IPS-20b (cell line): ENCODE data around the gene MCM9.
A peak's percentile ranks its signal among the peaks of the same experiment; 100 is the strongest.

ENCODE experiments used
- H3K27ac ChIP-seq: one replicate; pipeline ENCODE4 v1.5.1; 2013; ENCODE audit warnings: low read length
- H3K27me3 ChIP-seq: 2 replicates; pipeline ENCODE4 v1.6.1; 2013; ENCODE audit warnings: mild to moderate bottlenecking, low read length, inconsistent platforms; ENCODE audit not compliant: insufficient read depth
- H3K36me3 ChIP-seq: 2 replicates; pipeline ENCODE4 v1.6.1; 2013; ENCODE audit warnings: low read depth, mild to moderate bottlenecking, inconsistent platforms, low read length, moderate library complexity; ENCODE audit not compliant: insufficient read depth
- H3K4me1 ChIP-seq: 2 replicates; pipeline ENCODE4 v1.6.1; 2013; ENCODE audit warnings: mild to moderate bottlenecking, control low read depth, inconsistent platforms, low read length, moderate library complexity; ENCODE audit not compliant: insufficient read depth
- H3K4me3 ChIP-seq: 2 replicates; pipeline ENCODE4 v1.5.1; 2013; ENCODE audit warnings: mild to moderate bottlenecking, low read length, inconsistent platforms
- H3K9ac ChIP-seq: 2 replicates; pipeline ENCODE4 v1.6.1; 2013; ENCODE audit warnings: low read depth, mild to moderate bottlenecking, inconsistent platforms, low read length, moderate library complexity
- H3K9me3 ChIP-seq: 2 replicates; pipeline ENCODE4 v1.6.1; 2013; ENCODE audit warnings: mild to moderate bottlenecking, low read depth, low read length, inconsistent platforms; ENCODE audit not compliant: insufficient read depth

Gene MCM9

GRCh38 chr6:118963003-118963402 is 28.0 kb upstream of the MCM9 start:
- no peaks in the 10 kb centered on the region; the same call in 1 of the 2 replicates for H3K4me1 ChIP-seq
- no peaks in the 10 kb centered on the region for H3K36me3 ChIP-seq
- H3K27me3 ChIP-seq: no peaks in the 10 kb centered on the region
- H3K4me3 ChIP-seq: no peak overlapping the region
- H3K27ac ChIP-seq: no peak overlapping the region
- H3K9me3 ChIP-seq: no peaks in the 10 kb centered on the region
- no peak overlapping the region for H3K9ac ChIP-seq

DNA sequence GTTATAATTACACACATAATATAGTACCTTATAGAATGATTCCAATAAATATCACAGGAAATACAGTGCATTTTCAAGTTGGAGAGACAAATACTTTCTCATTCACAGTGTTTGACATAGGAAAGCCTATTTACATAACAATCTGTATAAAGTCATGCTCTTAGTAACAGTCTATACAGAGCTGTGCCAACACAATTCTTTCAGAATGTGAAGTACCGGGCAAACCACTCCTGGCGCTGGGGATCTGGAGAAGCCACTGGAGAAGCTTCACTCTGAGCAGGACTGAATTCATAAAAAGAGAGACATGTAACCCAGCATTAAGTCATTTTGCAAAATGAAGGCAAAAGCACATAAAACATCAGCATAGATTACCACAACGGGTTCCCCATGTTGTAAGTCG is 24.9 kb upstream of the MCM9 start:
- H3K27me3 ChIP-seq: no peaks in the 10 kb centered on the region
- no peaks in the 10 kb centered on the region; the same call in 1 of the 2 replicates for H3K4me1 ChIP-seq
- no peak overlapping the region for H3K27ac ChIP-seq
- H3K9me3 ChIP-seq: no peaks in the 10 kb centered on the region
- no peak overlapping the region for H3K4me3 ChIP-seq
- H3K36me3 ChIP-seq: no peaks in the 10 kb centered on the region
- H3K9ac ChIP-seq: no peak overlapping the region

GRCh38 chr6:118953391-118953790 is 18.4 kb upstream of the MCM9 start:
- no peak overlapping the region for H3K9ac ChIP-seq
- no peak overlapping the region for H3K27ac ChIP-seq
- H3K27me3 ChIP-seq: no peaks in the 10 kb centered on the region
- H3K4me1 ChIP-seq: no peaks in the 10 kb centered on the region
- no peak overlapping the region for H3K4me3 ChIP-seq
- no peaks in the 10 kb centered on the region for H3K36me3 ChIP-seq
- H3K9me3 ChIP-seq: no peaks in the 10 kb centered on the region

DNA sequence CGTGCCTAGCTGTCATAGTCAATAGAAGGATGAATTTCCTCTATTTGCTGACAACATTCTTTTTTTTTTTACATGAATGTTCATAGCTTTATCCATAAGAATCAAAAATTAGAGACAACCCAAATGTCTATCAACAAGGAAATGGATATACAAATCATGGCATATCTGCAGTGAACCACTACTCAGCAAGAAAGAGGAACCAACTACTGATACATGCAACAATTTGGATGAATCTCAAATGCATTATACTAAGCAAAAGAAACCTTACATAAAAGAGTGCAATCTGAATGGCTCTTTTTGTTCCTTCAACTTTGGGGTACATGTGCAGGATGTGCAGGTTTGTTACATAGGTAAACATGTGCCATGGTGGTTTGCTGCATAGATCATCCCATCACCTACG is 17.7 kb upstream of the MCM9 start:
- no peak overlapping the region for H3K27ac ChIP-seq
- no peaks in the 10 kb centered on the region for H3K9me3 ChIP-seq
- H3K4me3 ChIP-seq: no peak overlapping the region
- no peak overlapping the region for H3K9ac ChIP-seq
- no peaks in the 10 kb centered on the region for H3K36me3 ChIP-seq
- H3K4me1 ChIP-seq: no peaks in the 10 kb centered on the region
- H3K27me3 ChIP-seq: no peaks in the 10 kb centered on the region

DNA sequence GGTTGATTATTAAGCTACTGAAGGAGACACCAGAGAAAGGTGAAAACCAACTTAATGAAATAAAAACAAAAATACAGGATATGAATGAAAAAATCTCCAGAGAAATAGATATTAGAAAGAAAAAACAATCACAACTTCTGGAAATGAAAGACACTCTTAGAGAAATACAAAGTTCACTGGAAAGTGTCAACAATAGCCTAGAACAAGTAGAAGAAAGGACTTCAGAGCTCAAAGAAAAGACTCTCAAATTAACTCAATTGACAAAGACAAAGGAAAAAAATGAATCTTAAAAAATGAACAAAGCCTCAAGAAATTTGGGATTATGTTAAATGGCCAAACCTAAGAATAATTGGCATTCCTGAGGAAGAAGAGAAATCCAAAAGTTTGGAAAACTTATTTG is 10.3 kb upstream of the MCM9 start:
- Histone ChIP-seq H3K9ac (no peak overlapping the region), H3K4me3 (no peak overlapping the region), H3K36me3 (no peaks in the 10 kb centered on the region), H3K9me3 (peaks cover 19% of the 10 kb centered on the region), H3K4me1 (no peaks in the 10 kb centered on the region), H3K27me3 (no peaks in the 10 kb centered on the region), H3K27ac (no peak overlapping the region)

GRCh38 chr6:118940770-118941169 is 5.8 kb upstream of the MCM9 start:
- Histone ChIP-seq H3K36me3 (no peaks in the 10 kb centered on the region), H3K4me1 (peaks cover 5% of the 10 kb centered on the region; the same call in 1 of the 2 replicates), H3K27ac (no peak overlapping the region), H3K9me3 (peaks cover 4% of the 10 kb centered on the region), H3K9ac (no peak overlapping the region), H3K4me3 (no peak overlapping the region), H3K27me3 (no peaks in the 10 kb centered on the region)

DNA sequence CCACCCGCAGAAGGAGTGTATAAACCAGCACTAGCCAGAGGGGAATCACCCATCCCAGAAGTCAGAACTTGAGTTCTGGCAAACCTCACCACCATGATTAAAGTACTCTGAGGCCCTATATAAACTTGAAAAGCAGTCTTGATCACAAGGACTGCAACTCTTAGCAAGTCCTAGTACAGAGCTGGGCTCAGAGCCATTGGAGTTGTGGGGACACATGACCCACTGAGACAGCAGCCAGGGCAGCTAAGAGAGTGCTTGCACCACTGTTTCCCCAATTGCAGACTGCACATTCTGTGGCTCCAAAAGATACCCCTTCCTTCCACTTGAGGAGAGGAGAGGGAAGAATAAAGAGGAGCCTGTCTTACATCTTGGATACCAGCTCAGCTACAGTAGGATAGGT is 4.7 kb upstream of the MCM9 start:
- Histone ChIP-seq H3K27me3 (no peaks in the 10 kb centered on the region), H3K27ac (no peak overlapping the region), H3K9ac (no peak overlapping the region), H3K9me3 (no peaks in the 10 kb centered on the region; the same call in none of the 2 replicates), H3K4me1 (peaks cover 8% of the 10 kb centered on the region; the same call in 1 of the 2 replicates), H3K36me3 (no peaks in the 10 kb centered on the region), H3K4me3 (no peak overlapping the region)

DNA sequence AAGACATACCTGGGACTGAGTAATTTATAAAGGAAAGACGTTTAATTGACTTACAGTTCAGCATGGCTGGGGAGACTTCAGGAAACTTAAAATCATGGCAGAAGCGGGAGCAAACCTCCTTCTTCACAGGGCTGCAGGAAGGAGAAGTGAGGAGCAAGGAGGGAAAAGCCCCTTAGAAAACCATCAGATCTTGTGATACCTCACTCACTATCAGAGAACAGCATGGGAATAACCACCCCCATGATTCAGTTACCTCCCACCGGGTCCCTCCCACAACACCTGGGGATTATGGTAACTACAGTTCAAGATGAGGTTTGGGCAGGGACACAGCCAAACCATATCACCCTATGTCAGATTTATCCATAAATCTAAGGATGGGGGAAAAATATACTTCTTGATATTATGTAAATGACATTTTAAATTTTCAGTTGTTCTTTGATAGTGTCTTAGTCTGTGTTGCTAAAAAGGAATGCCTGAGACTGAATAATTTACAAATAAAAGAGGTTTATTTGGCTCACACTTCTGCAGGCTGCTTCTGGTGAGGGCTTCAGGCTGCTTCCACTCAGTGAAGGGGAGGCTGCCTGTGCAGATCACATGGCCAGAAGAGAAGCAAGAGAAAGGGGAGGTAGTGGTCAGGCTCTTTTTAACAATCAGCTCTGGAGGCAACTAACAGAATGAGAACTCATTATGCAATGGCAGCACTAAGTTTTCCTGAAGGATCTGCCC is 1.2 kb upstream of the MCM9 start:
- Histone ChIP-seq H3K4me1 (peaks cover 14% of the 10 kb centered on the region), H3K9ac (no peak overlapping the region), H3K9me3 (no peaks in the 10 kb centered on the region), H3K27ac (no peak overlapping the region), H3K4me3 (peak overlapping the region; percentile 99), H3K27me3 (no peaks in the 10 kb centered on the region), H3K36me3 (peaks cover 17% of the 10 kb centered on the region)

DNA sequence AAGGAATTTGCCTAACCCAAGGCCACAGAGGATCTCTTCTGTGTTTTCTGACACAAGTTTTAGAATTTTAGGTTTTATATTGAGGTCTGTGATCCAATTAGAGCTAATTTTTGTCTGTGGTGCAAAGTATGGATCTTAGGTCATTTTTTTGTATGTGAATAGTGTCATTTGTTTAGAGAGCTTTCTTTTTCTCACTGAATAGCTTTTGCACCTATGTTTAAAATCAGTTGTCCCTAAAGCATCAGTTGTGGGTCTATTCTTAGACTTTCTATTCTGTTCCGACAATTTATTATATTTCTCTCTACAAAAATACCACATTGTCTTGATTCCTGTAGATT is 341 bp upstream of the MCM9 start:
- peak overlapping the region; percentile 99 for H3K4me3 ChIP-seq
- peak overlapping the region; percentile 76; the same call in 1 of the 2 replicates for H3K9ac ChIP-seq
- no peak overlapping the region for H3K27ac ChIP-seq
- H3K36me3 ChIP-seq: peaks cover 26% of the 10 kb centered on the region
- H3K9me3 ChIP-seq: no peaks in the 10 kb centered on the region
- H3K27me3 ChIP-seq: no peaks in the 10 kb centered on the region
- H3K4me1 ChIP-seq: peaks cover 14% of the 10 kb centered on the region

GRCh38 chr6:118933855-118934460 is 1.0 kb downstream of the MCM9 start:
- Histone ChIP-seq H3K4me1 (peaks cover 14% of the 10 kb centered on the region), H3K27ac (no peak overlapping the region), H3K36me3 (peaks cover 32% of the 10 kb centered on the region), H3K27me3 (no peaks in the 10 kb centered on the region), H3K9ac (peak overlapping the region; percentile 31; the same call in 1 of the 2 replicates), H3K9me3 (no peaks in the 10 kb centered on the region), H3K4me3 (peak overlapping the region; percentile 99)

GRCh38 chr6:118932421-118932820 is 2.5 kb downstream of the MCM9 start:
- H3K27me3 ChIP-seq: no peaks in the 10 kb centered on the region
- H3K4me3 ChIP-seq: no peak overlapping the region
- H3K9me3 ChIP-seq: no peaks in the 10 kb centered on the region
- H3K27ac ChIP-seq: no peak overlapping the region
- H3K36me3 ChIP-seq: peaks cover 47% of the 10 kb centered on the region
- H3K4me1 ChIP-seq: peaks cover 14% of the 10 kb centered on the region
- no peak overlapping the region for H3K9ac ChIP-seq

- Histone ChIP-seq H3K4me1 (peaks cover 14% of the 10 kb centered on the region), H3K36me3 (peaks cover 52% of the 10 kb centered on the region), H3K9me3 (no peaks in the 10 kb centered on the region), H3K27ac (no peak overlapping the region), H3K9ac (no peak overlapping the region), H3K4me3 (no peak overlapping the region), H3K27me3 (no peaks in the 10 kb centered on the region)
Measured at GRCh38 chr6:118931436-118931835, 3.5 kb downstream of the MCM9 start.
